Keratinocyte (primary cell): ENCODE measurements around the gene POLR1G. TPM values are rescaled to one million over a fixed set of nuclear protein-coding genes. Genes with fewer than 3 reads are reported as not detected.

Experiments used
- DNase-seq: peaks from one replicate; pipeline ENCODE4 v3.0.0-alpha.2; 2011; ENCODE audit warnings: low read depth, missing footprints, low spot score
- FAIRE-seq: peaks from 2 replicates; lab custom pipeline; 2011; peaks lifted over from hg19 to GRCh38; lab: Jason Lieb, UNC
- H2AFZ ChIP-seq: 2 replicates; pipeline ENCODE4 v1.6.0; 2012; ENCODE audit warnings: low read length, control low read depth, inconsistent platforms; ENCODE audit not compliant: control insufficient read depth
- H3K27ac ChIP-seq: 2 replicates; pipeline ENCODE4 v1.5.1; 2011; ENCODE audit warnings: low read length; ENCODE audit not compliant: control insufficient read depth, insufficient read depth
- H3K27me3 ChIP-seq: 3 replicates; pipeline ENCODE4 v1.6.0; 2011; ENCODE audit warnings: low read length; ENCODE audit not compliant: control insufficient read depth, insufficient read depth; ENCODE audit errors: extremely low read depth
- H3K36me3 ChIP-seq, 2 experiments: 2 replicates in 1 of 2; 3 replicates in 1 of 2; pipeline ENCODE4 v1.5.1; 2011; ENCODE audit warnings: low read length in 2 of 2, mild to moderate bottlenecking in 1 of 2; ENCODE audit not compliant: control insufficient read depth in 2 of 2, insufficient read depth in 2 of 2; ENCODE audit errors: extremely low read depth in 1 of 2
- H3K4me1 ChIP-seq: 3 replicates; pipeline ENCODE4 v1.5.1; 2011; ENCODE audit warnings: low read length; ENCODE audit not compliant: control insufficient read depth, insufficient read depth; ENCODE audit errors: extremely low read depth
- H3K4me2 ChIP-seq: 3 replicates; pipeline ENCODE4 v1.6.0; 2011; ENCODE audit warnings: low read depth, low read length; ENCODE audit not compliant: control insufficient read depth, insufficient read depth; ENCODE audit errors: extremely low read depth
- H3K4me3 ChIP-seq, 3 experiments: fragments of 200-600 bp in 1 of 3; sonication (generic) in 1 of 3; 2 replicates in 2 of 3; 3 replicates in 1 of 3; pipeline ENCODE4 v1.5.1; 2011 to 2016; ENCODE audit warnings: low read length in 3 of 3, mild to moderate bottlenecking in 3 of 3, control low read depth in 2 of 3, inconsistent platforms in 1 of 3, low read depth in 1 of 3, mixed read lengths in 1 of 3, mixed run types in 1 of 3, moderate library complexity in 1 of 3; ENCODE audit not compliant: control insufficient read depth in 2 of 3, insufficient read depth in 2 of 3; ENCODE audit errors: extremely low read depth in 1 of 3
- H3K79me2 ChIP-seq: 2 replicates; pipeline ENCODE4 v1.6.0; 2012; ENCODE audit warnings: low read length; ENCODE audit not compliant: control insufficient read depth, insufficient read depth
- H3K9ac ChIP-seq: 3 replicates; pipeline ENCODE4 v1.6.0; 2011; ENCODE audit warnings: low read length; ENCODE audit not compliant: control insufficient read depth, insufficient read depth; ENCODE audit errors: extremely low read depth
- H3K9me1 ChIP-seq: 3 replicates; pipeline ENCODE4 v1.6.0; 2011; ENCODE audit warnings: low read length; ENCODE audit not compliant: control insufficient read depth, insufficient read depth; ENCODE audit errors: extremely low read depth
- H3K9me3 ChIP-seq: 2 replicates; pipeline ENCODE4 v1.5.1; 2012; ENCODE audit warnings: low read depth, low read length; ENCODE audit not compliant: control insufficient read depth
- H4K20me1 ChIP-seq: 3 replicates; pipeline ENCODE4 v1.6.0; 2011; ENCODE audit warnings: low read length; ENCODE audit not compliant: control insufficient read depth, insufficient read depth; ENCODE audit errors: extremely low read depth
- CTCF ChIP-seq, 3 experiments: IDR thresholded peaks in 1 of 3; conservative IDR thresholded peaks in 1 of 3; optimal IDR thresholded peaks in 1 of 3; 2 replicates in 2 of 3; 3 replicates in 1 of 3; pipeline versions ENCODE3 to v1.5.1; 2011; ENCODE audit warnings: low read length in 3 of 3, mild to moderate bottlenecking in 3 of 3, moderate library complexity in 2 of 3, control low read depth in 1 of 3, inconsistent platforms in 1 of 3; ENCODE audit not compliant: insufficient read depth in 2 of 3; ENCODE audit errors: extremely low read depth in 1 of 3
- EZH2 ChIP-seq: IDR thresholded peaks from one replicate; pipeline ENCODE4 v1.6.1; 2012; ENCODE audit warnings: inconsistent platforms, mild to moderate bottlenecking, low read length, moderate library complexity
- dilution Hi-C: fragments of 300-500 bp; cut with MboI; formaldehyde crosslinking; loops from one replicate; pipeline ENCODE4 v1.7.0; 2020; ENCODE audit warnings: low sequenced_read_pairs; ENCODE audit not compliant: extremely low pct_ligation_motif_present
- polyA plus RNA-seq, 5 experiments: library from polyadenylated mRNA; depleted of rRNA in 3 of 5; stranded (reverse) in 3 of 5; stranded (forward) in 1 of 5; unstranded in 1 of 5; fragments of >200 nt; gene quantifications; 1 replicate in 1 of 5; 2 replicates in 3 of 5; 3 replicates in 1 of 5; pipeline versions ENCODE4 v1.2.1 to v1.2.3, GENCODE V29; 2011 to 2012; ENCODE audit warnings: missing spikeins in 2 of 5, low read depth in 1 of 5, low replicate concordance in 1 of 5

The POLR1G gene
- polyA plus RNA-seq, 1 donor (not counting 4 experiments of a cell fraction or from before 2014, with no cell fraction given) = 9.8 TPM

DNA sequence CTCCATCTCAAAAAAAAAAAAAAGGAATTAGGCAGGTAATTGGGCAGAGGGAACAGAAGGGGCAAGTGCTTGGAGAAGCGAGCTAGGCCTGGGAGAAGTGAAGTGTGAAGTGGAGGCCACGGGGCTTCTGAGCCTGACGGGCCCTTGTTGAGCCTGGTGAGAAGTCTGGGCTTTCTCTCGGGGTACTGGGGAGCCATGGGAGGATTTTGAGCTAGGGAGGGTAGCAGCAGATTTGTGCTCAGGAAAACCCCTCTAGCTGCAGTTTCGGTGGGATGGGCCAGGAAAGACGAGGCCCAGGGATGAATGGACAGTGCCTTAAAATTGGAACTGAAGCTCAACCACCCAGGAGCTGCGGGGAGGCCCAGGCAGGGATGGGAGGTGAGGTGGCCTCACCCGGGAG, 8.0 kb downstream of the POLR1G start:
- Histone ChIP-seq H3K4me3 (no peak overlapping the region), H3K4me1 (no peaks in the 10 kb centered on the region), H2AFZ (no peak overlapping the region), H4K20me1 (no peaks in the 10 kb centered on the region), H3K36me3 (peaks cover 36 to 46% of the 10 kb centered on the region in 2 experiments), H3K79me2 (peaks cover 32% of the 10 kb centered on the region), H3K27me3 (no peaks in the 10 kb centered on the region), H3K9me1 (no peaks in the 10 kb centered on the region), H3K9ac (no peak overlapping the region), H3K27ac (no peak overlapping the region), H3K4me2 (no peak overlapping the region), H3K9me3 (no peaks in the 10 kb centered on the region)
- FAIRE-seq (no peak), DNase-seq (no peak)
- dilution Hi-C loops = no loop called here
- no peak for TF ChIP-seq CTCF (optimal IDR thresholded peaks at IDR 0.05 in 1 of 3, IDR thresholded peaks at IDR 0.05 in 1 of 3, conservative IDR thresholded peaks at IDR 0.05 in 1 of 3; ENCODE audit: extremely low read depth in 1 of 3, insufficient read depth in 2 of 3, low read length in 3 of 3)

GRCh38 chr19:45417151-45417550, 10.7 kb downstream of the POLR1G start:
- DNase-seq (no peak), FAIRE-seq (no peak)
- Histone ChIP-seq H3K9me3 (no peaks in the 10 kb centered on the region), H3K79me2 (peaks cover 54% of the 10 kb centered on the region), H3K27me3 (no peaks in the 10 kb centered on the region), H3K4me3 (no peak overlapping the region), H3K4me1 (peaks cover 14% of the 10 kb centered on the region), H3K27ac (no peak overlapping the region), H4K20me1 (no peaks in the 10 kb centered on the region), H3K9me1 (no peaks in the 10 kb centered on the region), H3K36me3 (peaks cover 50 to 62% of the 10 kb centered on the region in 2 experiments), H2AFZ (no peak overlapping the region), H3K4me2 (no peak overlapping the region), H3K9ac (no peak overlapping the region)
- dilution Hi-C loops = no loop called here
- TF ChIP-seq EZH2 = no peak
- no peak for TF ChIP-seq CTCF (optimal IDR thresholded peaks at IDR 0.05 in 1 of 3, IDR thresholded peaks at IDR 0.05 in 1 of 3, conservative IDR thresholded peaks at IDR 0.05 in 1 of 3; ENCODE audit: extremely low read depth in 1 of 3, insufficient read depth in 2 of 3, low read length in 3 of 3)
